ENCODE data around the gene SBNO2. TPM values are rescaled to one million over a fixed set of nuclear protein-coding genes. Genes with fewer than 3 reads are reported as not detected.

Gene SBNO2
- total RNA-seq, 1 donor from 2014 or later, result 40.9 TPM

DNA sequence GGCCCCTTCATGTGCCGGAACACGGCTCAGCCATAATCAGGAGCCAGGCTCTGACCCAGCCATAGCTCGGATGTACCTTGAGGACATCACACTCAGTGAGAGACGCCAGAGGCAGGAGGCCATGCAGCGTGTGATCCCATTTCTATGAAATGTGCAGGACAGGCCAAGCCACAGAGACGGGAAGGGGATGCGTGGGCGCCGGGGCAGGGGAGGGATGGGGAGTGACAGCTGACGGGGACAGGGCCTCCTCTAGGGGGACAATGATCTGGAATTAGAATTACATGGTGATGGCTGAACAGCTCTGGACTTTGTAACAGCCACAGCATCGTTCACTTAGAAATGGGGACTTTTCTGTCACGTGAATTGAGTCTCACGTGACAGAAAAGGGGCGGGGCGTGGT is 34.9 kb downstream of the SBNO2 start:
- no peaks in the 10 kb centered on the region for H3K27me3 Mint-ChIP-seq
- DNase-seq (ENCODE audit: low spot score, unreplicated experiment), result no peak
- TF ChIP-seq, protein P1, sequence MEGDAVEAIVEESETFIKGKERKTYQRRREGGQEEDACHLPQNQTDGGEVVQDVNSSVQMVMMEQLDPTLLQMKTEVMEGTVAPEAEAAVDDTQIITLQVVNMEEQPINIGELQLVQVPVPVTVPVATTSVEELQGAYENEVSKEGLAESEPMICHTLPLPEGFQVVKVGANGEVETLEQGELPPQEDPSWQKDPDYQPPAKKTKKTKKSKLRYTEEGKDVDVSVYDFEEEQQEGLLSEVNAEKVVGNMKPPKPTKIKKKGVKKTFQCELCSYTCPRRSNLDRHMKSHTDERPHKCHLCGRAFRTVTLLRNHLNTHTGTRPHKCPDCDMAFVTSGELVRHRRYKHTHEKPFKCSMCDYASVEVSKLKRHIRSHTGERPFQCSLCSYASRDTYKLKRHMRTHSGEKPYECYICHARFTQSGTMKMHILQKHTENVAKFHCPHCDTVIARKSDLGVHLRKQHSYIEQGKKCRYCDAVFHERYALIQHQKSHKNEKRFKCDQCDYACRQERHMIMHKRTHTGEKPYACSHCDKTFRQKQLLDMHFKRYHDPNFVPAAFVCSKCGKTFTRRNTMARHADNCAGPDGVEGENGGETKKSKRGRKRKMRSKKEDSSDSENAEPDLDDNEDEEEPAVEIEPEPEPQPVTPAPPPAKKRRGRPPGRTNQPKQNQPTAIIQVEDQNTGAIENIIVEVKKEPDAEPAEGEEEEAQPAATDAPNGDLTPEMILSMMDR (IDR thresholded peaks at IDR 0.05; ENCODE audit: unreplicated experiment), result no peak
- H3K9me3 Mint-ChIP-seq (ENCODE audit: low read depth), result peaks cover 4% of the 10 kb centered on the region
- H3K4me3 Mint-ChIP-seq (ENCODE audit: low read depth), result no peak overlapping the region
- peaks cover 14% of the 10 kb centered on the region for H3K36me3 Mint-ChIP-seq (ENCODE audit: insufficient read depth)
- H3K4me1 Mint-ChIP-seq (ENCODE audit: low read depth), result no peaks in the 10 kb centered on the region
- no peak overlapping the region for H3K27ac Mint-ChIP-seq

DNA sequence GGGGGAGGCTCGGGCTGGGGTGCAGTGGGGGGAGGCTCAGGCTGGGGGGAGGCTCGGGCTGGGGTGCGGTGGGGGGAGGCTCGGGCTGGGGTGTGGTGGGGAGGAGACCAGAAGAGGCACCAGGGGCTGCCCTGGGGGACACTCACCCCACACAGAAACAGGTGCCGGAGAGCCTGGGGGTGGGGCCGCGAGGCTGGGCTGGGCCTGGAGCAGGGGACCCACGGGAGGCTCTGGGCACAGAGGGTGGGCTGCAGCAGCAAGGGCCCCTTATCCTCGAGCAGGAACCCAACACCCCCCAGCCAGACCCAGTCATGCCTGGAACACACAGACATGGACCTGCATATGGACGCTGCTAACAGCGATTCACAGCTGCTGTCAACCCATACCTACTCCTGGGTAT is 35.9 kb downstream of the SBNO2 start:
- Mint-ChIP-seq H3K27me3 (no peaks in the 10 kb centered on the region), H3K27ac (no peak overlapping the region), H3K4me1 (ENCODE audit: low read depth) (no peaks in the 10 kb centered on the region), H3K9me3 (ENCODE audit: low read depth) (peaks cover 4% of the 10 kb centered on the region), H3K36me3 (ENCODE audit: insufficient read depth) (peaks cover 10% of the 10 kb centered on the region), H3K4me3 (ENCODE audit: low read depth) (no peak overlapping the region)
- TF ChIP-seq, protein P1 (IDR thresholded peaks at IDR 0.05; ENCODE audit: unreplicated experiment), result no peak
- no peak for DNase-seq (ENCODE audit: low spot score, unreplicated experiment)

DNA sequence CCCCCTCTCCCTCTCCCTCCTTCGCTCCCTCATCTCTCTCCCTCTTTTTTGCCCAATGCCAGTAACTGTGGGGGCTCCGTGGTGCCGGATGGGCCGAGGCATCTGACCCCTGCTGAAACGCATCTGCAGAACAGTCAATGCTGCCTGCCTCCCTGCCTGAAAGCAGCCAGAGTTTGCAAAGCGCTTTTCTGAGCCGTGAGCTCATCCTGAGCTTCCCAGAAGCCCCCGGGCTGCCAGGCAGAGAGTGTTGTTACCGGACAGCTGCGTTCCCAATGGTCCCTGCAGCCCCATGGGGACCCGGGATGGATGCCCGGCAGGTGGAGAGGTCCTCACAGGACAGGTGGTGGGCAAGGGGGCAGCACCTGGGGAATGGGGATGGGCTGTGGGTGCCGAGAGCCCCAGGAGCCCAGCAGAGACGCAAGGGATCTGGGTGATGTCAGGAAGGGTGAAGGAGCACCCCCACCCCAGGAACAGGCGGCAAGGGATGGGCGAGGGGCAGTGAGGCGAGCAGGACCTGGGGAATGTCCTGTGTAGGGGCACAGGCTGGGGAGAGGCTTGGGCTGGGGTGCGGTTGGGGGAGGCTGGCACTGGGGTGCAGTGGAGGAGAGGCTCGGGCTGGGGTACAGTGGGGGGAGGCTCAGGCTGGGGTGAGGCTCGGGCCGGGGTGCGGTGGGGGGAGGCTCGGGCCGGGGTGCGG is 37.3 kb downstream of the SBNO2 start:
- TF ChIP-seq, protein P1 (IDR thresholded peaks at IDR 0.05; ENCODE audit: unreplicated experiment), result no peak
- H3K27ac Mint-ChIP-seq, result no peak overlapping the region

DNA sequence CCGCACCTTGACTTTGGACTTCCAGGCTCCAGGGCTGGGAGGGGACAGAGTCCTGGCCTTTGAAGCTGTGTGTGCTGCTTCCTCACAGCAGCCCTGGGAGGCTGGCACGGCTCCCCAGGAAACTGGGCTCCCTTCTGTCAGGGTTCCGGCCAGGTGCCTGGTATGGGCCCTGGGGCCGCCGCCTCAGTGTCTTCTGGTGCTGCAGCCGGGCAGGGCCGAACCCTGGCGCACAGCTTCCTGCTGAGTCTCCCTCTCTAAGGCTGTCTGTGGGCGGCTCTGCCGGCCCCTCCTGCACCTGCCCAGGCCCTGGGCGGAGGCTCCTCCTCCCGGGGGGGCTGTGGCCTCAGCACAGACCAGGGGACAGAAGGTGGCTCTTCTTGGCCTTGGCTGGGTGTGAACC is 37.9 kb downstream of the SBNO2 start:
- TF ChIP-seq, protein P1 (IDR thresholded peaks at IDR 0.05; ENCODE audit: unreplicated experiment), result no peak
- Mint-ChIP-seq H3K27ac (no peak overlapping the region), H3K4me3 (ENCODE audit: low read depth) (no peak overlapping the region), H3K27me3 (no peaks in the 10 kb centered on the region), H3K9me3 (ENCODE audit: low read depth) (no peaks in the 10 kb centered on the region), H3K4me1 (ENCODE audit: low read depth) (no peaks in the 10 kb centered on the region), H3K36me3 (ENCODE audit: insufficient read depth) (peaks cover 3% of the 10 kb centered on the region)
- DNase-seq (ENCODE audit: low spot score, unreplicated experiment), result no peak

More for the DNA sequence above, 37.3 kb downstream of the SBNO2 start:
- Mint-ChIP-seq H3K36me3 (ENCODE audit: insufficient read depth) (peaks cover 3% of the 10 kb centered on the region), H3K4me1 (ENCODE audit: low read depth) (no peaks in the 10 kb centered on the region), H3K9me3 (ENCODE audit: low read depth) (peaks cover under 1% of the 10 kb centered on the region), H3K4me3 (ENCODE audit: low read depth) (no peak overlapping the region), H3K27me3 (no peaks in the 10 kb centered on the region)
- DNase-seq (ENCODE audit: low spot score, unreplicated experiment), result no peak

DNA sequence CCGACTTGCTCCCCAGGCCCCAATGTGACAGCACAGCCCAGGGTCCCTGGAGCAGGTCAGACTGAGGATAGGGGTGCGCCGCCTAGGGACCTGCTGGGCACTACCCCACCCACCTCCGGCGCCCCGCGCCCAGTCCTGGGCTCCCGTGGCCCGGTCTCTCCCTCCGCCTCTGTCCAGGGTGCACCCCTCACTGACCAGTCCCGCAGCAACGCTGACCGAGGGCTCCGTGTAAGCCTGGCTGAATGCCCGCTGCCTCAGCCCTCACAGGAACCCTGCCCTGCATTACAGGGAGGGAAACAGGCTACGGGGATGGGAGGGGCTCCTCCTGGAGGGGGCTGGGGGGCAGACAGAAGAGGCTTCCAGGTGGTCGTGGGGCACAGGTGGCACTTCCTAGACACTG is 38.6 kb downstream of the SBNO2 start:
- no peak for DNase-seq (ENCODE audit: low spot score, unreplicated experiment)
- Mint-ChIP-seq H3K27me3 (no peaks in the 10 kb centered on the region), H3K36me3 (ENCODE audit: insufficient read depth) (peaks cover 3% of the 10 kb centered on the region), H3K9me3 (ENCODE audit: low read depth) (no peaks in the 10 kb centered on the region), H3K27ac (no peak overlapping the region), H3K4me1 (ENCODE audit: low read depth) (no peaks in the 10 kb centered on the region), H3K4me3 (ENCODE audit: low read depth) (no peak overlapping the region)
- TF ChIP-seq, protein P1 (IDR thresholded peaks at IDR 0.05; ENCODE audit: unreplicated experiment), result no peak
